Eye (tissue), 1 donor: ENCODE measurements around the gene B4GALNT1.
"Not testable (repeated sequence)": the region's sequence is repeated elsewhere in the genome, so short reads cannot be mapped to it uniquely, and the experiment has no call there.

Experiments
- DNase-seq: peaks from one replicate; pipeline ENCODE4 v3.0.0-alpha.2; 2015

Gene B4GALNT1

GRCh38 chr12:57632958-57633840 lies at the start of gene B4GALNT1:
Gene B4GALNT1, minus strand, starts transcription at chr12:57633201. Its CDS starts 1,069 bp downstream, at chr12:57632132.
- DNase-seq: peak; percentile 93

- DNase-seq: no peak
Measured at GRCh38 chr12:57679697-57680096, 46.7 kb upstream of the B4GALNT1 start.

GRCh38 chr12:57677947-57678346 lies 44.9 kb upstream of the B4GALNT1 start:
- DNase-seq: not testable (repeated sequence)

- DNase-seq: no peak
Measured at GRCh38 chr12:57674691-57675090, 41.7 kb upstream of the B4GALNT1 start.

GRCh38 chr12:57672801-57673200 lies 39.8 kb upstream of the B4GALNT1 start:
- no peak for DNase-seq

- DNase-seq: not testable (repeated sequence)
Measured at GRCh38 chr12:57671811-57672210, 38.8 kb upstream of the B4GALNT1 start.

- DNase-seq: not testable (repeated sequence)
Measured at GRCh38 chr12:57669691-57670090, 36.7 kb upstream of the B4GALNT1 start.

GRCh38 chr12:57666897-57667296 lies 33.9 kb upstream of the B4GALNT1 start:
- DNase-seq: no peak

GRCh38 chr12:57665066-57665820 lies 32.2 kb upstream of the B4GALNT1 start:
- not testable (repeated sequence) for DNase-seq

- DNase-seq: no peak
Measured at GRCh38 chr12:57661376-57661775, 28.4 kb upstream of the B4GALNT1 start.

GRCh38 chr12:57658890-57659289 lies 25.9 kb upstream of the B4GALNT1 start:
- no peak for DNase-seq

- peak; percentile 19 for DNase-seq
Measured at GRCh38 chr12:57657744-57658143, 24.7 kb upstream of the B4GALNT1 start.

GRCh38 chr12:57656408-57656807 lies 23.4 kb upstream of the B4GALNT1 start:
- not testable (repeated sequence) for DNase-seq

GRCh38 chr12:57655541-57656240 lies 22.7 kb upstream of the B4GALNT1 start:
- no peak for DNase-seq

- DNase-seq: no peak
Measured at GRCh38 chr12:57654042-57654441, 21.0 kb upstream of the B4GALNT1 start.

- not testable (repeated sequence) for DNase-seq
Measured at GRCh38 chr12:57646659-57647049, 13.7 kb upstream of the B4GALNT1 start.

GRCh38 chr12:57645990-57646658 lies 13.1 kb upstream of the B4GALNT1 start:
- DNase-seq: peak; percentile 48

GRCh38 chr12:57641699-57642442 lies 8.9 kb upstream of the B4GALNT1 start:
- no peak for DNase-seq

- DNase-seq: no peak
Measured at GRCh38 chr12:57640175-57641042, 7.4 kb upstream of the B4GALNT1 start.

- DNase-seq: no peak
Measured at GRCh38 chr12:57638096-57638495, 5.1 kb upstream of the B4GALNT1 start.

- no peak for DNase-seq
Measured at GRCh38 chr12:57637364-57637763, 4.4 kb upstream of the B4GALNT1 start.
